Right cardiac atrium (tissue), 5 donors: Measurements from ENCODE around the gene SLX9. TPM values are rescaled to one million over a fixed set of nuclear protein-coding genes. Genes with fewer than 3 reads are reported as not detected.
"Not testable (repeated sequence)": the region's sequence is repeated elsewhere in the genome, so short reads cannot be mapped to it uniquely, and the experiment has no call there.

Experiments
- ATAC-seq, 2 donors: fragments of 200-7000 bp; cut with Tn5 transposase; one replicate each; pipeline versions ENCODE4 v1.8.0 to v1.9.1; 2020; ENCODE audit warnings: moderate library complexity in 2 of 2, mild to moderate bottlenecking in 1 of 2
- DNase-seq, 3 donors: peaks; one replicate each; pipeline ENCODE4 v3.0.0-alpha.2; 2020
- H3K27ac ChIP-seq: one replicate; pipeline ENCODE4 v1.5.1; 2013; ENCODE audit warnings: mild to moderate bottlenecking, low read length, control low read depth, moderate library complexity
- H3K27me3 ChIP-seq: one replicate; pipeline ENCODE4 v1.6.1; 2013; ENCODE audit not compliant: control insufficient read depth, insufficient read depth
- H3K4me1 ChIP-seq: one replicate; pipeline ENCODE4 v1.6.1; 2013; ENCODE audit warnings: low read length; ENCODE audit not compliant: control insufficient read depth, insufficient read depth
- H3K4me3 ChIP-seq: one replicate; pipeline ENCODE4 v1.5.1; 2013; ENCODE audit warnings: low read length, control low read depth
- H3K9me3 ChIP-seq: one replicate; pipeline ENCODE4 v1.6.1; 2013; ENCODE audit warnings: low read length; ENCODE audit not compliant: control insufficient read depth
- WGBS: extraction: QIAGEN DNeasy Blood & Tissue Kit; methylation state at CpG from one replicate; pipeline ENCODE4 v1.1.7; 2013; 5-methylcytosine and 5-hydroxymethylcytosine counted together
- intact Hi-C, 4 donors: fragments of 100-400 bp; cut with DNase I; formaldehyde crosslinking; loops; one replicate each; pipeline versions ENCODE4 v1.11.0 to v1.14.0; 2022 to 2023
- polyA plus RNA-seq: library from polyadenylated mRNA; stranded (reverse); fragments of 200-250 nt; gene quantifications from one replicate; pipeline ENCODE4 v1.2.3, GENCODE V29; 2013
- total RNA-seq, 4 donors: library from RNA; stranded (reverse); fragmentation: NEBNext Ultra II Directional; extraction: Animal tissue kit (Norgen Biotek cat#: 25700); gene quantifications; one replicate each; pipeline ENCODE4 v1.2.1, GENCODE V29; 2021
- donor health status: healthy with polysubstance abuse.
- donor health status: DM: no; HTN: yes; CAD: no.
- donor health status: DM: no; HTN: no; CAD: no.
- donor health status: DM: no; HTN: yes; CAD: no; lungs with severe emphysema.
- donor health status: DM: yes; HTN: yes; CAD: no.

Gene SLX9
- total and polyA plus RNA-seq, 5 donors = 19.2 to 26.5 (median 25.1) TPM

- Histone ChIP-seq H3K4me1 (no peaks in the 10 kb centered on the region), H3K4me3 (no peak overlapping the region), H3K9me3 (no peaks in the 10 kb centered on the region), H3K27me3 (no peaks in the 10 kb centered on the region), H3K27ac (no peak overlapping the region)
- DNase-seq = peak in 2 of 3 donors; percentile 58 to 62
- ATAC-seq = no peak
- intact Hi-C loops = no loop called here
- 53% methylated on average over 24 of the region's 24 CpGs for WGBS
These were observed 13.3 kb upstream of the SLX9 start for GRCh38 chr21:44926331-44927101.

DNA sequence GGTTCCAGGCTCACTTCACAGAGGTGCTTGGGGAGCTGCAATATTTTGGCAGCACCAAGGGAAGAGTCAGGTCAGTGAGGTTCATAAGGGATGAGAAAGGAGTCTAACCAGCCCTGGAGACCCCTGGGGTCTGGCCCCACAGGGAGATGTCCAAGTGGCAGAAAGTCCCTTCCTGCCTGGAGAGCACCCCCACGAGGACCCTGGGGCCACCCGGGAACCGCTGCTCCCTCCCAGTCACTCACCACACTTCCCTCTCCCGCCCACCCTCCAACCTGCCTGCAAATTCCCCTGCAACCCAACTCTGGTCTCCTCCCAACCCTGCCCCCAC lies 12.6 kb upstream of the SLX9 start:
- H3K4me3 ChIP-seq = no peak overlapping the region
- no peaks in the 10 kb centered on the region for H3K9me3 ChIP-seq
- H3K27me3 ChIP-seq = no peaks in the 10 kb centered on the region
- intact Hi-C loops = no loop called here
- H3K4me1 ChIP-seq = no peaks in the 10 kb centered on the region
- 14% methylated on average over 4 of the region's 4 CpGs for WGBS
- ATAC-seq (no peak), DNase-seq (no peak)
- H3K27ac ChIP-seq = no peak overlapping the region

- no peaks in the 10 kb centered on the region for H3K4me1 ChIP-seq
- peak; percentile 20 to 26 for ATAC-seq
- WGBS = 14% methylated on average over 19 of the region's 19 CpGs
- peak; percentile 7 to 82 (median 80) for DNase-seq
- H3K27me3 ChIP-seq = no peaks in the 10 kb centered on the region
- no peak overlapping the region for H3K4me3 ChIP-seq
- H3K9me3 ChIP-seq = no peaks in the 10 kb centered on the region
- intact Hi-C loops = no loop called here
- no peak overlapping the region for H3K27ac ChIP-seq
These were observed 12.0 kb upstream of the SLX9 start for GRCh38 chr21:44927587-44928461.

DNA sequence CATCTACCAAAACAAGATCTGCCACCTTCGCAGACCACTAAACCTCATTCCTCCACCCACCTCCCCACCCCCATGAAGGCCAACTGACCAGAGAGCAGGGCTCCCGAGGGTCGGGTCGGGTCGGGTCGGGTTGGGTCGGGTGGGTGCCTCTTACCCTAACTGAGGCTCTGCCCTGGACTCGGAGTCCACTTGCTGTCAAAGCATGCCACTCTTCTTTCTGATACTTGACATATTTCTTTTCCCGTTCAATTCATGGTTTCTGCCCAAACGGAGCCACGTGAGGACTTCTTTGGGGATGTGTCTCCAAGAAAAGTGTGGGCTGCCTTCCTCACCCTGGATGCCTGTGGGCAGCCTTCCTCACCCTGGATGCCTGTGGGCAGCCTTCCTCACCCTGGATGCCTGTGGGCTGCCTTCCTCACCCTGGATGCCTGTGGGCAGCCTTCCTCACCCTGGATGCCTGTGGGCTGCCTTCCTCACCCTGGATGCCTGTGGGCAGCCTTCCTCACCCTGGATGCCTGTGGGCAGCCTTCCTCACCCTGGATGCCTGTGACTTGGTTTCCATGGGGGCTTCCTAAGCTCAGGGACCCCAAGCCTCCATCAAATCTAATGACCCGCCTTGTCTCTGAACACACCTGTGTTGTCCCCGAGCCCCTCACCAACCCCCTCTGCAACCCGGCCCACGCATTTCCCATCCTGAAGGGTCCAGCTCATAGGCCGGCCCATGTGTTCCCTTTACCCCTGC lies 11.2 kb upstream of the SLX9 start:
- H3K4me3 ChIP-seq, H3K4me1 ChIP-seq, H3K9me3 ChIP-seq, ATAC-seq, H3K27ac ChIP-seq, H3K27me3 ChIP-seq, intact Hi-C loops: not testable (repeated sequence)
- peak in 1 of 3 donors; percentile 0 for DNase-seq
- 62% methylated on average over 16 of the region's 16 CpGs for WGBS

DNA sequence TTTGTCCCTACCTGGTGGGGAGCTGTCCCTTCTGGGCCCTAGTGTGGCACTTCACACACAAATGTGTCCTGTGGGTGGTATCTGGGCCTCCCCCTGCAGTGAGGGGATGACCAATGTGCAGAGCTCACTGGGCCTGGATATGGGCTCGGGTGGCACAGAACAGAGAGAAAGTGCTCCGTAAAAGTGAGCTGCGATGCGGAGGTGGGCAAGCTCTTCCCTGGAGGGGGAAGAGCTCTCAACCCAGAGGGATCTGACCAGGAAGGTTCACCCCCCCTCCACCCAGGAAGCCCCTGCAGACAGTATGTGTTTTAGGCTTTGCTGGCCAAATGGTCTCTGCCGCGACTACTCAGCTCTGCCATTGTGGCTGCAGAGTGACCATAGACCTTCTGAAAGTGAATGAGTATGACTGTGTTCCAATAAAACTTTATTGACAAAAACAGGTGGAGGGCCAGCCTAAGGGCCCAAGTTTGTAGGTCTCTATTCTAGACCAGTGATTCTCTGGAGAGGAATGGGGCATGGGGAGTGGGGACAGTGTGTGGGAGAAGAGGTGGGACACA lies 10.5 kb upstream of the SLX9 start:
- DNase-seq (peak in 1 of 3 donors; percentile 3), ATAC-seq (no peak)
- H3K4me1 ChIP-seq = no peaks in the 10 kb centered on the region
- no peaks in the 10 kb centered on the region for H3K9me3 ChIP-seq
- H3K4me3 ChIP-seq = no peak overlapping the region
- intact Hi-C loops = no loop called here
- H3K27me3 ChIP-seq = no peaks in the 10 kb centered on the region
- H3K27ac ChIP-seq = no peak overlapping the region
- 83% methylated on average over 6 of the region's 6 CpGs for WGBS

GRCh38 chr21:44929799-44930542 lies 9.9 kb upstream of the SLX9 start:
- 59% methylated on average over 9 of the region's 9 CpGs for WGBS
- H3K4me1 ChIP-seq = no peaks in the 10 kb centered on the region
- no peak overlapping the region for H3K27ac ChIP-seq
- no peaks in the 10 kb centered on the region for H3K27me3 ChIP-seq
- H3K4me3 ChIP-seq = no peak overlapping the region
- DNase-seq = peak; percentile 6 to 44 (median 30)
- H3K9me3 ChIP-seq = no peaks in the 10 kb centered on the region
- no peak for ATAC-seq
- intact Hi-C loops = loop anchor here (5.0 to 10.0 kb wide), 3 partner anchors 38 to 135 kb away; partner anchors contain the start of gene UBE2G2 (in 3 of the 4)

GRCh38 chr21:44930543-44930981 lies 9.3 kb upstream of the SLX9 start:
- DNase-seq = peak in 2 of 3 donors; percentile 80 to 81
- no peak overlapping the region for H3K4me3 ChIP-seq
- 32% methylated on average over 12 of the region's 12 CpGs for WGBS
- H3K9me3 ChIP-seq = no peaks in the 10 kb centered on the region
- no peak overlapping the region for H3K27ac ChIP-seq
- no peaks in the 10 kb centered on the region for H3K4me1 ChIP-seq
- no peak for ATAC-seq
- no peaks in the 10 kb centered on the region for H3K27me3 ChIP-seq
- intact Hi-C loops = loop anchor here (5.0 to 10.0 kb wide), 3 partner anchors 38 to 136 kb away; partner anchors contain the start of gene UBE2G2 (in 3 of the 4)

GRCh38 chr21:44931137-44931500 lies 8.7 kb upstream of the SLX9 start:
- intact Hi-C loops = loop anchor here (5.0 to 10.0 kb wide), 3 partner anchors 39 to 136 kb away; partner anchors contain the start of gene UBE2G2 (in 3 of the 4)
- H3K27ac ChIP-seq = no peak overlapping the region
- ATAC-seq (peak in 1 of 2 donors; percentile 29), DNase-seq (peak in 2 of 3 donors; percentile 66)
- H3K4me1 ChIP-seq = no peaks in the 10 kb centered on the region
- 2% methylated on average over 19 of the region's 19 CpGs for WGBS
- H3K4me3 ChIP-seq = no peak overlapping the region
- H3K27me3 ChIP-seq = no peaks in the 10 kb centered on the region
- H3K9me3 ChIP-seq = no peaks in the 10 kb centered on the region

- intact Hi-C loops = loop anchor here (5.0 to 10.0 kb wide), 3 partner anchors 39 to 137 kb away; partner anchors contain the start of gene UBE2G2 (in 3 of the 4)
- Histone ChIP-seq H3K4me1 (no peaks in the 10 kb centered on the region), H3K4me3 (peak overlapping the region; percentile 50), H3K9me3 (no peaks in the 10 kb centered on the region), H3K27me3 (no peaks in the 10 kb centered on the region), H3K27ac (no peak overlapping the region)
- WGBS = 1% methylated on average over 78 of the region's 78 CpGs
- ATAC-seq (no peak), DNase-seq (peak in 2 of 3 donors; percentile 44 to 66)
These were observed 8.1 kb upstream of the SLX9 start for GRCh38 chr21:44931501-44932407.
